ENCODE measurements around the gene UNK. TPM values are rescaled to one million over a fixed set of nuclear protein-coding genes. Genes with fewer than 3 reads are reported as not detected.

UNK gene
- total and polyA plus RNA-seq, 2 of the 13 experiments (the other 11 are each of a cell fraction or from before 2014, with no cell fraction given) = 31.6 to 33.0 TPM

- peak; percentile 64; the same call in 1 of the 2 replicates for TF ChIP-seq ZGPAT (CRISPR knock-in tag; IDR thresholded peaks at IDR 0.05)
- no peak for TF ChIP-seq STAT6 (CRISPR knock-in tag; IDR thresholded peaks at IDR 0.05; ENCODE audit: borderline replicate concordance)
- peak; percentile 39; the same call in 1 of the 2 replicates for TF ChIP-seq ZC3H4 (CRISPR knock-in tag; IDR thresholded peaks at IDR 0.05; ENCODE audit: borderline replicate concordance)
- TF ChIP-seq, protein P1, sequence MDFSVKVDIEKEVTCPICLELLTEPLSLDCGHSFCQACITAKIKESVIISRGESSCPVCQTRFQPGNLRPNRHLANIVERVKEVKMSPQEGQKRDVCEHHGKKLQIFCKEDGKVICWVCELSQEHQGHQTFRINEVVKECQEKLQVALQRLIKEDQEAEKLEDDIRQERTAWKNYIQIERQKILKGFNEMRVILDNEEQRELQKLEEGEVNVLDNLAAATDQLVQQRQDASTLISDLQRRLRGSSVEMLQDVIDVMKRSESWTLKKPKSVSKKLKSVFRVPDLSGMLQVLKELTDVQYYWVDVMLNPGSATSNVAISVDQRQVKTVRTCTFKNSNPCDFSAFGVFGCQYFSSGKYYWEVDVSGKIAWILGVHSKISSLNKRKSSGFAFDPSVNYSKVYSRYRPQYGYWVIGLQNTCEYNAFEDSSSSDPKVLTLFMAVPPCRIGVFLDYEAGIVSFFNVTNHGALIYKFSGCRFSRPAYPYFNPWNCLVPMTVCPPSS (IDR thresholded peaks at IDR 0.05) = no peak
- TF ChIP-seq ZNF343 (CRISPR knock-in tag; IDR thresholded peaks at IDR 0.05) = no peak
- no peak; the same call in 1 of the 2 replicates for TF ChIP-seq TAF1 (CRISPR knock-in tag; IDR thresholded peaks at IDR 0.05)
- TF ChIP-seq TFDP1 (CRISPR knock-in tag; IDR thresholded peaks at IDR 0.05; ENCODE audit: borderline replicate concordance) = no peak; the same call in 1 of the 2 replicates
- peak; percentile 73; the same call in 1 of the 2 replicates for TF ChIP-seq ZNF556 (CRISPR knock-in tag; IDR thresholded peaks at IDR 0.05; ENCODE audit: borderline replicate concordance)
- TF ChIP-seq ZNF543 (CRISPR knock-in tag; IDR thresholded peaks at IDR 0.05) = no peak
- no peak for TF ChIP-seq RFX1 (IDR thresholded peaks at IDR 0.05)
- no peak for TF ChIP-seq ZNF207 (IDR thresholded peaks at IDR 0.05; ENCODE audit: borderline replicate concordance)
- no peak for TF ChIP-seq ZNF644 (CRISPR knock-in tag; IDR thresholded peaks at IDR 0.05; ENCODE audit: low read depth)
- no peak for TF ChIP-seq ELK4 (CRISPR knock-in tag; IDR thresholded peaks at IDR 0.05; ENCODE audit: borderline replicate concordance)
- TF ChIP-seq REST (IDR thresholded peaks at IDR 0.05; ENCODE audit: borderline replicate concordance in 1 of 2, low read depth in 1 of 2, low read length in 2 of 2) = no peak
- TF ChIP-seq SALL1 (CRISPR knock-in tag; IDR thresholded peaks at IDR 0.05) = peak; percentile 53; the same call in 1 of the 2 replicates
- TF ChIP-seq STAT5B (CRISPR knock-in tag; IDR thresholded peaks at IDR 0.05) = no peak
- peak; percentile 28; the same call in 1 of the 2 replicates for TF ChIP-seq NR0B2 (CRISPR knock-in tag; IDR thresholded peaks at IDR 0.05)
- TF ChIP-seq GATAD2A (CRISPR knock-in tag; IDR thresholded peaks at IDR 0.05) = no peak
- TF ChIP-seq, protein P2, sequence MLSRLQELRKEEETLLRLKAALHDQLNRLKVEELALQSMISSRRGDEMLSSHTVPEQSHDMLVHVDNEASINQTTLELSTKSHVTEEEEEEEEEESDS (CRISPR knock-in tag; IDR thresholded peaks at IDR 0.05; ENCODE audit: borderline replicate concordance) = no peak
Measured at GRCh38 chr17:75764417-75764710, 20.2 kb upstream of the UNK start (continued).

All from HepG2 (cell line).